ENCODE data around the gene SATL1. TPM values are rescaled to one million over a fixed set of nuclear protein-coding genes. Genes with fewer than 3 reads are reported as not detected.

The SATL1 gene
- total and polyA plus RNA-seq, 2 donors (not counting 3 experiments of a cell fraction or from before 2014, with no cell fraction given), result not detected

- Histone ChIP-seq H3K79me2 (ENCODE audit: control insufficient read depth, insufficient read depth, low read length) (no peaks in the 10 kb centered on the region), H2AFZ (ENCODE audit: low read depth, low read length) (no peak overlapping the region), H3K27ac (ENCODE audit: insufficient read depth, low read depth, low read length) (peak overlapping the region; percentile 29), H3K9ac (replicated peaks; ENCODE audit: extremely low read depth, insufficient read depth, low read length) (no peak overlapping the region), H3K4me1 (ENCODE audit: control insufficient read depth, extremely low read depth, insufficient read depth, low read length) (peaks cover 12% of the 10 kb centered on the region), H4K20me1 (replicated peaks; ENCODE audit: control insufficient read depth, extremely low read depth, insufficient read depth, low read length) (no peaks in the 10 kb centered on the region), H3K27me3 (ENCODE audit: control insufficient read depth in 2 of 2, insufficient read depth in 2 of 2, low read length in 2 of 2) (no peaks in the 10 kb centered on the region), H3K4me2 (ENCODE audit: insufficient read depth, low read length) (peak overlapping the region; percentile 51), H3K4me3 (replicated peaks in 1 of 3; ENCODE audit: insufficient read depth in 1 of 3, low read depth in 1 of 3, low read length in 3 of 3) (no peak overlapping the region), H3K9me3 (replicated peaks; ENCODE audit: control insufficient read depth, insufficient read depth, low read length) (no peaks in the 10 kb centered on the region), H3K9me1 (replicated peaks; ENCODE audit: control insufficient read depth, extremely low read depth, insufficient read depth, low read length) (no peaks in the 10 kb centered on the region), H3K36me3 (ENCODE audit: control insufficient read depth in 2 of 2, extremely low read depth in 1 of 2, insufficient read depth in 2 of 2, low read length in 2 of 2) (no peaks in the 10 kb centered on the region)
- FAIRE-seq (peak; percentile 37), DNase-seq (ENCODE audit: low read depth, low spot score) (peak; percentile 0)
- CTCF ChIA-PET, result interaction anchor here (1.0 to 2.7 kb wide), 5 partner anchors 32 to 1007 kb away, joined by 4 to 51 read pairs (median 22); no protein-coding TSS in a partner anchor
- POLR2A ChIA-PET, result no interaction called here
- no peak for TF ChIP-seq EZH2 (IDR thresholded peaks at IDR 0.05; ENCODE audit: borderline replicate concordance, low read depth, low read length, severe bottlenecking)
- TF ChIP-seq CTCF (IDR thresholded peaks at IDR 0.05; ENCODE audit: extremely low read depth in 1 of 2, insufficient read depth in 1 of 2, low read depth in 1 of 2, low read length in 2 of 2), result no peak
- no peak for TF ChIP-seq MAX (IDR thresholded peaks at IDR 0.05; ENCODE audit: insufficient read depth, insufficient read length)
- no peak for TF ChIP-seq FOS (IDR thresholded peaks at IDR 0.05; ENCODE audit: borderline replicate concordance, insufficient read depth, low read length)
- TF ChIP-seq GATA2 (IDR thresholded peaks at IDR 0.05; ENCODE audit: insufficient read depth, insufficient read length, low read depth, low read length), result no peak
- TF ChIP-seq POLR2A (IDR thresholded peaks at IDR 0.05; ENCODE audit: low read depth, low read length), result no peak
- no peak for TF ChIP-seq POLR2AphosphoS5 (IDR thresholded peaks at IDR 0.05; ENCODE audit: insufficient read depth, low read depth, low read length)
- no peak for TF ChIP-seq JUN (IDR thresholded peaks at IDR 0.05; ENCODE audit: borderline replicate concordance, insufficient read depth, insufficient read length, low read depth)
- TF ChIP-seq MYC (IDR thresholded peaks at IDR 0.05; ENCODE audit: low read depth, low read length), result no peak
- intact Hi-C loops (cut with micrococcal nuclease) (loop anchor here (5.0 kb wide), 1 partner anchor 1005 kb away; no protein-coding TSS in a partner anchor), dilution Hi-C loops (cut with MboI; ENCODE audit: extremely low pct_ligation_motif_present, low sequenced_read_pairs) (no loop called here)
- TSS peak; percentile 12 for BruUV-seq (replicated peaks)
These were observed 191.4 kb downstream of the SATL1 start for GRCh38 chrX:85052205-85052604.

All from endothelial cell of umbilical vein (primary cell).